Measurements from ENCODE around the gene AK5.
A peak's percentile ranks its signal among the peaks of the same experiment; 100 is the strongest.

The AK5 gene, protein sequence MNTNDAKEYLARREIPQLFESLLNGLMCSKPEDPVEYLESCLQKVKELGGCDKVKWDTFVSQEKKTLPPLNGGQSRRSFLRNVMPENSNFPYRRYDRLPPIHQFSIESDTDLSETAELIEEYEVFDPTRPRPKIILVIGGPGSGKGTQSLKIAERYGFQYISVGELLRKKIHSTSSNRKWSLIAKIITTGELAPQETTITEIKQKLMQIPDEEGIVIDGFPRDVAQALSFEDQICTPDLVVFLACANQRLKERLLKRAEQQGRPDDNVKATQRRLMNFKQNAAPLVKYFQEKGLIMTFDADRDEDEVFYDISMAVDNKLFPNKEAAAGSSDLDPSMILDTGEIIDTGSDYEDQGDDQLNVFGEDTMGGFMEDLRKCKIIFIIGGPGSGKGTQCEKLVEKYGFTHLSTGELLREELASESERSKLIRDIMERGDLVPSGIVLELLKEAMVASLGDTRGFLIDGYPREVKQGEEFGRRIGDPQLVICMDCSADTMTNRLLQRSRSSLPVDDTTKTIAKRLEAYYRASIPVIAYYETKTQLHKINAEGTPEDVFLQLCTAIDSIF

DNA sequence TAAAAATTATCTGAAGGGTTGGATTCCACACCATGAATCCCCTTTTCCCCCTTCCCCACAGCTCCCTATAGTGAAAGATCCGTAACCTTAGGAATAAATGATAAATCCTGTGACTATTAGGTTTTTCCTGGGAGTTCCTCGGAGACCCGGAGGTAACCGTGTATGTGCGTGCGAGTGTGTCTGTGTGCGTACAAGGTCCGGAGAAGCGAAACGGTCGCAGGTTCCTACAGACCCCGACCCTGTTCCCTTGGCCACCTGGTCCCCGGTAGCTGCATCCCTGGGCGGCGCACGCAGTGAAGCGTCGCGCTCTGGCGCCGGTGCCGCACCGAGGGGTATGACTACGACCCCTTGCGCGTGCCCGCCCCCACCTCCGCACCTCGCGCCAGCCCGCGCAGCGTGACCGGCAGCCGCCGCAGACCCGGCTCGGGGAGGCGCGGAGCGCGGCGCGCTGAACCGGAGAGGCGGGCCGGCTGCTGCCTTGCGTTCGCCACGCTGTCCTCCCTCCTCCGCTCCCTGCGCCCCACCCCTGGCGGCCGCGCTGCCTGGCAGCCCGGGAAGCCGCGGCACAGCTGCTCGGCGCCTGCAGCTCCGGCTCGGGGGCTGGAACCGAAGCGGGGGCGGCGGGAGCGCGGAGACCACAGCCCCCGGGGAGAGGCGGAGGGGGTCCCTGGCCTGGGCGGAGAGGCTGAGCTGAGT lies at the start of gene AK5:
TSS of gene AK5 (plus strand) at position 529 of the 696 bp plus-strand sequence. CDS start 295 bp downstream, outside the sequence.
- TF ChIP-seq, protein P1, sequence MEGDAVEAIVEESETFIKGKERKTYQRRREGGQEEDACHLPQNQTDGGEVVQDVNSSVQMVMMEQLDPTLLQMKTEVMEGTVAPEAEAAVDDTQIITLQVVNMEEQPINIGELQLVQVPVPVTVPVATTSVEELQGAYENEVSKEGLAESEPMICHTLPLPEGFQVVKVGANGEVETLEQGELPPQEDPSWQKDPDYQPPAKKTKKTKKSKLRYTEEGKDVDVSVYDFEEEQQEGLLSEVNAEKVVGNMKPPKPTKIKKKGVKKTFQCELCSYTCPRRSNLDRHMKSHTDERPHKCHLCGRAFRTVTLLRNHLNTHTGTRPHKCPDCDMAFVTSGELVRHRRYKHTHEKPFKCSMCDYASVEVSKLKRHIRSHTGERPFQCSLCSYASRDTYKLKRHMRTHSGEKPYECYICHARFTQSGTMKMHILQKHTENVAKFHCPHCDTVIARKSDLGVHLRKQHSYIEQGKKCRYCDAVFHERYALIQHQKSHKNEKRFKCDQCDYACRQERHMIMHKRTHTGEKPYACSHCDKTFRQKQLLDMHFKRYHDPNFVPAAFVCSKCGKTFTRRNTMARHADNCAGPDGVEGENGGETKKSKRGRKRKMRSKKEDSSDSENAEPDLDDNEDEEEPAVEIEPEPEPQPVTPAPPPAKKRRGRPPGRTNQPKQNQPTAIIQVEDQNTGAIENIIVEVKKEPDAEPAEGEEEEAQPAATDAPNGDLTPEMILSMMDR (IDR thresholded peaks at IDR 0.05; ENCODE audit: low read depth, low read length, missing control alignments): no peak
- no peak for DNase-seq (ENCODE audit: low read depth)
- peak within 1 kb of the TSS; percentile 63 for H3K4me3 ChIP-seq (ENCODE audit: low read depth, low read length)
- in situ Hi-C loops (cut with HindIII; ENCODE audit: low sequenced_read_pairs): no loop called here

DNA sequence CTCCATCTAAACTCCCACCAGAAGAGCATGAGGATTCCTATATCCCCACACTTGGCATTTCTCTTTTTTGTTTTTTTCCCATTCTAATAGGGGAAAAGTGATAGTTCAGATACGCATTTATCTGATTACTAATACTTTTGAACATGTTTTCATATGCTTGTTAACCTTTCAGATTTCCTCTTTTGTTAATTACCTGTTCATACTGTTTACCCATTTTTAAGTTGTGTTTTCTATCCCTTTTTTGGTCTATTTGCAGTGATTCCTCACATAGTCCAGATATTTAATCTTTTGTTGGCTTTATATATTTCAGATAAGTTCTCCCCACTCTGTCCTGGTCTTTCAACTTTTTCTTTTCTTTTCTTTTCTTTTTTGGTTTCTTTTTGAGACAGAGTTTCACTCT lies 49.0 kb upstream of the AK5 start:
- no peak overlapping the region for H3K4me3 ChIP-seq (ENCODE audit: low read depth, low read length)
- in situ Hi-C loops (cut with HindIII; ENCODE audit: low sequenced_read_pairs): loop anchor here (5.0 kb wide), 1 partner anchor 34 kb away; no protein-coding TSS in a partner anchor
- TF ChIP-seq, protein P1 (IDR thresholded peaks at IDR 0.05; ENCODE audit: low read depth, low read length, missing control alignments): no peak
- DNase-seq (ENCODE audit: low read depth): no peak

DNA sequence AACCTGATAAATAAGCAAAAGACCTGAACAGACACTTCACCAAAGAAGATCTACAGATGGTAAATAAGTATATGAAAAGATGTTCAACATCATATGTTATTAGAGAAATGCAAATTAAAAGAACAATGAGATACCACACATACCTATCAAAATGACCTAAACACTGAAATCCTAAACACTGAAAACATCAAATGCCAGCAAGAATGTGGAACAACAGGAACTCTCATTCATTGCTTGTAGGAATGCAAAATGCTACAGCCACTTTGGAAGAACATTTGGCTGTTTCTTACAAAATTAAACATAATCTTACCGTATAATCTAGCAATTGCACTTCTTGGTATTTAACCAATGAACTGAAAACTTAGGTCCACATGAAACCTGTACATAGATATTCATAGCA lies 47.7 kb upstream of the AK5 start:
- TF ChIP-seq, protein P1 (IDR thresholded peaks at IDR 0.05; ENCODE audit: low read depth, low read length, missing control alignments): no peak
- in situ Hi-C loops (cut with HindIII; ENCODE audit: low sequenced_read_pairs): loop anchor here (5.0 kb wide), 1 partner anchor 33 kb away; no protein-coding TSS in a partner anchor
- no peak for DNase-seq (ENCODE audit: low read depth)
- H3K4me3 ChIP-seq (ENCODE audit: low read depth, low read length): no peak overlapping the region

DNA sequence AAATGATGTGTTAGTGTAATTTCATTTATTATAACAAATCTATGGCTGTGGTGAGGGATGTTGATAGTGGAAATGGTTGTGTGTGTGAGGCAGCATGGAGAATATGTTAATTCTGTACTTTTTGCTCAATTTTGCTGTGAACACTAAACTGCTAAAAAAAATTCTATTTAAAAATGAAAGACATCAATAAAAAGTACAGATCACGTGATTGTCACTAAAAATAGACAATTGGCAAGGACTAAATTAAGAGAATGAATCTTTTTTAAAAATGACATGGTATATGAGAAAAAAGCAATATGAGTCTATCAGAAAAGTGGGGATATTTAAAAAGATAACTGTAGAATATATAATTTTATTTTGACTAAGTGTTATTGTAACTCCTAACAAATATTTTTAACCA lies 46.9 kb upstream of the AK5 start:
- TF ChIP-seq, protein P1 (IDR thresholded peaks at IDR 0.05; ENCODE audit: low read depth, low read length, missing control alignments): no peak
- in situ Hi-C loops (cut with HindIII; ENCODE audit: low sequenced_read_pairs): loop anchor here (5.0 kb wide), 1 partner anchor 32 kb away; no protein-coding TSS in a partner anchor
- DNase-seq (ENCODE audit: low read depth): no peak
- H3K4me3 ChIP-seq (ENCODE audit: low read depth, low read length): no peak overlapping the region

DNA sequence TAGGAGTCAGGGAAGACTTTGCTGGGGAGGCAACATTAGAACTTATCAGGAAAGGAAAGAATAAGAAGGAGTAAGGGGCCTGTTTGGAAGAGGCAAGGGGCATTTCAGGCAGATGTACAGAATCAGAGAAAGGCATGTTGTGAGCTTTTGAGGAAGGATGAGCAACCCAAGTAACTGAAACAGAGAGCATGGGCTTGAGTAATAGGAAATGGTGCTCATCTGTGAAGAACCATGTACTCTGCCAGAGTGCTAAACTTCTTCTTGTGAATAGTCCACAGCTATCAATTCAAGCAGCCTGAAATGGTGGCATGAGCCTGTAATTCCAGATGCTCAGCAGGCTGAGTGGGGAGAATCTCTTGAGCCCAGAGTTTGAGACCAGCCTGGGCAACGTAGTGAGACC lies 43.4 kb upstream of the AK5 start:
- in situ Hi-C loops (cut with HindIII; ENCODE audit: low sequenced_read_pairs): no loop called here
- TF ChIP-seq, protein P1 (IDR thresholded peaks at IDR 0.05; ENCODE audit: low read depth, low read length, missing control alignments): no peak
- no peak for DNase-seq (ENCODE audit: low read depth)
- H3K4me3 ChIP-seq (ENCODE audit: low read depth, low read length): no peak overlapping the region

DNA sequence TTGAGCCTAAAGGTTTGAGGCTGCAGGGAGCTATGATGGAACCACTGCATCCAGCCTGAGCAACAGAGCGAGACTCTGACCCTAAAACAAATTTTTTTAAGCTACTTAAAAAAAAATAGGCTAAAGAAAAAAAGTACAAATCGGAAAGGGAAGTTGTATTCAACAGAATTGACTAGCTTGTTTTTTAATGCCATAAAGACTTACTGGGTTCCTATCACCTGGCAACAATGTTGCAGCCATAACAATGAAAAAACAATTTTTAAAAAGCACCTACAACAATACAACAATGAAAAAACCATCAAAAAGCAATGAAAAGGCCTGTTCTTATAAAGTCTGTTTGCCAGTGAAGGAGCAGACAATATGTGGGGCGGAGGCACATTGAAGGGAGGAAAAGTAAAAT lies 42.5 kb upstream of the AK5 start:
- no peak overlapping the region for H3K4me3 ChIP-seq (ENCODE audit: low read depth, low read length)
- TF ChIP-seq, protein P1 (IDR thresholded peaks at IDR 0.05; ENCODE audit: low read depth, low read length, missing control alignments): no peak
- DNase-seq (ENCODE audit: low read depth): no peak
- in situ Hi-C loops (cut with HindIII; ENCODE audit: low sequenced_read_pairs): no loop called here
